ENCODE results near the gene ACTN4. TPM values are rescaled to one million over a fixed set of nuclear protein-coding genes. Genes with fewer than 3 reads are reported as not detected.
A peak's percentile ranks its signal among the peaks of the same experiment; 100 is the strongest.

The ACTN4 gene
- total RNA-seq, 1 donor from 2014 or later: 454 TPM

DNA sequence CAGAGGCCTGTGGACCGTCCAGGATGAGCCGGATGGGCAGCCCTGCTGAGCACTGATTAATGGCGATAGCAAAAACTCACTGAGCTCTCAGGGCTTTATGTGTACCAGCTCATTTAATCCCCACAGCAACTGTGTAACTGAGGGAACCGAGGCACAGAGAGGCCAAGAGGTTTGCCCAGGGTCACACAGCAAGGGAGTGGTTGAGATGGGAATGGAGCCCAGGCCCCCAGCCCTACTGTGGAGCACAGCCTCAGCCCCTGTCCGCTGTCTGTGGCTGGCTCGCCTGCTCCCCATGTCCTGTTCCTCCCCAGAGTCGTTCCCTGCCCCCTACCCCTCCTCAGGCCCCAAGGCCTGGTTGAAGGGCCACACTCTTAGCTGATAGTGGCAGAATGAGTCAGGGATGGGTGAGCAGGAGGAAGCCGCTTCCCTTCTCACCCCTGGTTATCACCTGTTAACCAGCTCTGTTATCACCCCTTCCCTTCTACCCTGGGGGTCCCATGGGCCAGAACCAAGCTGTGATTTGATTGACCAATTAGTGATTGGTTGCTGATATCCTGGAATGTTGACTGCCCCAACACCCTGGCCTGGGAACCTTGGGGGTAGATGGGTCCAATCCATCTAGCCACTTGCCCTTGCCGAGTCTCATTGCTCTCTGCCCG lies 75.6 kb downstream of the ACTN4 start:
- ATAC-seq: no peak
- peak overlapping the region; percentile 19 for H3K27ac ChIP-seq
- peaks cover 46% of the 10 kb centered on the region for H3K4me1 ChIP-seq
- no peak for DNase-seq
- no peak overlapping the region for H3K4me3 ChIP-seq
- H3K27me3 ChIP-seq (ENCODE audit: low read depth): no peaks in the 10 kb centered on the region
- intact Hi-C loops (cut with DNase I): no loop called here
- no peaks in the 10 kb centered on the region for H3K9me3 ChIP-seq
- H3K36me3 ChIP-seq: peaks cover 100% of the 10 kb centered on the region
- no peak for TF ChIP-seq CTCF (IDR thresholded peaks at IDR 0.05)

GRCh38 chr19:38723606-38723965 lies 76.1 kb downstream of the ACTN4 start:
- Histone ChIP-seq H3K36me3 (peaks cover 99% of the 10 kb centered on the region), H3K27me3 (ENCODE audit: low read depth) (no peaks in the 10 kb centered on the region), H3K4me1 (peaks cover 47% of the 10 kb centered on the region), H3K4me3 (no peak overlapping the region), H3K9me3 (no peaks in the 10 kb centered on the region), H3K27ac (no peak overlapping the region)
- intact Hi-C loops (cut with DNase I): no loop called here
- DNase-seq (no peak), ATAC-seq (no peak)
- no peak for TF ChIP-seq CTCF (IDR thresholded peaks at IDR 0.05)

DNA sequence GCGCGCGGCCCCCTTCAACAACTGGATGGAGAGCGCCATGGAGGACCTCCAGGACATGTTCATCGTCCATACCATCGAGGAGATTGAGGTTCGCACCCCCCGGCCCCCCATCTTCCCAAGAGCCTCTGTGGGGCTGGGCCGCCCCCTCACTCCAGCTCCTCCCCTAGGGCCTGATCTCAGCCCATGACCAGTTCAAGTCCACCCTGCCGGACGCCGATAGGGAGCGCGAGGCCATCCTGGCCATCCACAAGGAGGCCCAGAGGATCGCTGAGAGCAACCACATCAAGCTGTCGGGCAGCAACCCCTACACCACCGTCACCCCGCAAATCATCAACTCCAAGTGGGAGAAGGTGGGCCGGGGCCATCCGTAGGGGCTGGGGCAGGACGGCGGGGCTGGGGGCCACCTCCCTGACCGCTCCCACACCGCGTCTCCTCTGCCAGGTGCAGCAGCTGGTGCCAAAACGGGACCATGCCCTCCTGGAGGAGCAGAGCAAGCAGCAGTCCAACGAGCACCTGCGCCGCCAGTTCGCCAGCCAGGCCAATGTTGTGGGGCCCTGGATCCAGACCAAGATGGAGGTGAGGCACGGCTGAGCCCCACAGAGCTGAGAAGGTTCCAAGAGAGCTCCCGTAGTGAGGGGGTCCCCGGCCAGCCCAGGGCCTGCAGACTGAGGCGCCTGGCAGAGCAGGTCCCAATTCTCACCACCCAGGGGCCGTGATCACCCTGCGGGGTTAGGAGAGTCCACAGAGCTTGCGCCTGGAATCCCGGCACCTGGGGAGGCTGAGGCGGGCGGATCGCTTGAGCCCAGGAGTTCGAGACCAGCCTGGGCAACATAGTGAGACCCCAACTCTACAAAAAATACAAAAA lies 76.8 kb downstream of the ACTN4 start:
- Histone ChIP-seq H3K27ac (no peak overlapping the region), H3K27me3 (ENCODE audit: low read depth) (no peaks in the 10 kb centered on the region), H3K4me1 (peaks cover 45% of the 10 kb centered on the region), H3K4me3 (no peak overlapping the region), H3K9me3 (no peaks in the 10 kb centered on the region), H3K36me3 (peaks cover 99% of the 10 kb centered on the region)
- intact Hi-C loops (cut with DNase I): no loop called here
- DNase-seq (no peak), ATAC-seq (no peak)
- no peak for TF ChIP-seq CTCF (IDR thresholded peaks at IDR 0.05)

- ATAC-seq (no peak), DNase-seq (no peak)
- intact Hi-C loops (cut with DNase I): no loop called here
- no peak for TF ChIP-seq CTCF (IDR thresholded peaks at IDR 0.05)
- Histone ChIP-seq H3K36me3 (peaks cover 99% of the 10 kb centered on the region), H3K27ac (no peak overlapping the region), H3K27me3 (ENCODE audit: low read depth) (no peaks in the 10 kb centered on the region), H3K4me1 (peaks cover 36% of the 10 kb centered on the region), H3K4me3 (no peak overlapping the region), H3K9me3 (no peaks in the 10 kb centered on the region)
Observed at GRCh38 chr19:38725469-38726283, 78.2 kb downstream of the ACTN4 start.

DNA sequence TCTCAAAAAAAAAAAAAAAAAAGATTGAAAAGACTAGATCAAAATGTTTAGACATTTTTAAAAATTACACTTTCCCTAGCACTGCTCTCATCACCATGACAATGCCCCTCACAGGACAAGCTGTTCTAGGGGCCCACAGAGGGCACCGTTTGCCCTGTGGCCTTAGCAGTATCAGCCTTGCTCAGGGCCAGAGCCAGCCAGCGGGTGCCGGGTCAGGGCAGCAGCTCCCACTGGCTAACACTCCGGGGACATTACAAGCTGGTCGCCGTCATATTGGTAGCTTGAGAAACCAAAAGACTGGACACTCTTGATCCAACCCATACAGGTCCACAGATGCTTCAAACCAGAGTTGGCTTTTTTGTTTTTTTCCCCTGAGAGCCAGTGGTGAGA lies 78.8 kb downstream of the ACTN4 start:
- Histone ChIP-seq H3K4me1 (peaks cover 40% of the 10 kb centered on the region), H3K9me3 (no peaks in the 10 kb centered on the region), H3K27ac (peak overlapping the region; percentile 11), H3K36me3 (peaks cover 99% of the 10 kb centered on the region), H3K4me3 (no peak overlapping the region), H3K27me3 (ENCODE audit: low read depth) (no peaks in the 10 kb centered on the region)
- TF ChIP-seq CTCF (IDR thresholded peaks at IDR 0.05): no peak
- intact Hi-C loops (cut with DNase I): no loop called here
- ATAC-seq (no peak), DNase-seq (no peak)
